Esophagus muscularis mucosa (tissue), 4 donors: Measurements from ENCODE around the gene LACTB. TPM values are rescaled to one million over a fixed set of nuclear protein-coding genes. Genes with fewer than 3 reads are reported as not detected.

Experiments used
- DNase-seq: peaks from one replicate; pipeline ENCODE4 v3.0.0-alpha.2; 2017; ENCODE audit errors: extremely low spot score
- H3K27ac ChIP-seq, 4 donors: fragments of 200-600 bp; sonication (generic); replicated peaks in 1 of 4; 1 replicate in 3 of 4; 2 replicates in 1 of 4; pipeline ENCODE4 v1.5.1; 2016 to 2019; ENCODE audit warnings: mild to moderate bottlenecking in 1 of 4
- H3K27me3 ChIP-seq, 4 donors: fragments of 200-600 bp; sonication (generic); one replicate each; pipeline versions ENCODE4 v1.5.1 to v1.6.0; 2016 to 2019
- H3K36me3 ChIP-seq, 4 donors: fragments of 200-600 bp; sonication (generic); one replicate each; pipeline ENCODE4 v1.5.1; 2016 to 2019
- H3K4me1 ChIP-seq, 4 donors: fragments of 200-600 bp; sonication (generic); one replicate each; pipeline ENCODE4 v1.5.1; 2016 to 2019
- H3K4me3 ChIP-seq, 4 donors: fragments of 200-600 bp; sonication (generic); 1 replicate in 2 of 4; 2 replicates in 2 of 4; pipeline ENCODE4 v1.5.1; 2016 to 2019; ENCODE audit warnings: mild to moderate bottlenecking in 4 of 4, moderate library complexity in 1 of 4
- H3K9me3 ChIP-seq, 4 donors: fragments of 200-600 bp; sonication (generic); 1 replicate in 3 of 4; 2 replicates in 1 of 4; pipeline ENCODE4 v1.5.1; 2016 to 2019
- CTCF ChIP-seq, 3 experiments: fragments of 200-600 bp in 2 of 3; fragments of 450-650 bp in 1 of 3; sonication (generic) in 2 of 3; IDR thresholded peaks; one replicate each; pipeline ENCODE4 v1.5.1; 2017 to 2019; ENCODE audit warnings: antibody characterized with exemption in 3 of 3, mild to moderate bottlenecking in 2 of 3, moderate library complexity in 1 of 3
- EP300 ChIP-seq: sonication (generic); formaldehyde crosslinking; IDR thresholded peaks from one replicate; pipeline ENCODE4 v1.6.1; 2017; ENCODE audit warnings: antibody characterized with exemption
- POLR2A ChIP-seq: fragments of 450-650 bp; IDR thresholded peaks from one replicate; pipeline ENCODE4 v1.6.1; 2017; ENCODE audit warnings: antibody characterized with exemption, moderate library complexity, mild to moderate bottlenecking, low read depth
- POLR2AphosphoS5 ChIP-seq, 2 donors: sonication (generic); formaldehyde crosslinking; IDR thresholded peaks; one replicate each; pipeline ENCODE4 v1.6.1; 2017; ENCODE audit warnings: antibody characterized with exemption in 2 of 2
- WGBS: methylation state at CpG from one replicate; pipeline ENCODE4 v1.1.5; 2018; 5-methylcytosine and 5-hydroxymethylcytosine counted together
- intact Hi-C: fragments of 100-400 bp; cut with DNase I; formaldehyde crosslinking; loops from one replicate; pipeline ENCODE4 v1.15.1; 2023
- total RNA-seq, 4 donors: library from RNA; depleted of rRNA; stranded (reverse); fragments of >200 nt; gene quantifications; one replicate each; pipeline versions ENCODE4 v1.1.0 to v1.2.1, GENCODE V29; 2016

Gene LACTB
- total RNA-seq, 4 donors from 2014 or later = 15.4 to 22.8 (median 18.7) TPM

DNA sequence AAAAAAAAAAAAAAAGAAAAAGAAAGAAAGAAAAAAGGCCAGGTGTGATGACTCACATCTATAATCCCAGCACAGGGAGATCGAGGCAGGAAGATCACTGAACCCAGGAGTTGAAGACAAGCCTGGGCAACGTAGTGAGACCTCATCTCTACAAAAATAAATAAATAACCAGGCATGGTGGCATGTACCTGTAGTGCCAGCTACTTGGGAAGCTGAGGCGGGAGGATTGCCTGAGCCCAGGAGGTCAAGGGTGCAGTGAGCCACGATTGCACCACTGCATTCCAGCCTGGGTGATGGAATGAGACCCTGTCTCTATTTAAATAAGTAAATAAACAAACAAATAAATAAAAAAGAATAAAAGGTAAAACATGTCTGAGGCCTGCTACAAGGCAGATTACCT lies 39.3 kb upstream of the LACTB start:
- 83% methylated on average over 4 of the region's 4 CpGs for WGBS
- no peak for DNase-seq
- Histone ChIP-seq H3K36me3 (no peaks in the 10 kb centered on the region), H3K9me3 (no peaks in the 10 kb centered on the region), H3K4me1 (peaks cover 20 to 72% (median 68%) of the 10 kb centered on the region in 4 donors), H3K27ac (peak overlapping the region in 3 of 4 donors; percentile 56 to 73 (median 65)), H3K4me3 (no peak overlapping the region), H3K27me3 (no peaks in the 10 kb centered on the region)
- no peak for TF ChIP-seq POLR2AphosphoS5 (IDR thresholded peaks at IDR 0.05)
- no peak for TF ChIP-seq POLR2A
- TF ChIP-seq EP300 = no peak
- TF ChIP-seq CTCF (IDR thresholded peaks at IDR 0.05) = no peak
- intact Hi-C loops = no loop called here

- no peak for DNase-seq
- TF ChIP-seq CTCF (IDR thresholded peaks at IDR 0.05) (no peak), POLR2AphosphoS5 (IDR thresholded peaks at IDR 0.05) (peak; percentile 18 to 63)
- intact Hi-C loops = no loop called here
These were observed 38.6 kb upstream of the LACTB start for GRCh38 chr15:63083044-63083443.

GRCh38 chr15:63083541-63083940 lies 38.1 kb upstream of the LACTB start:
- DNase-seq = no peak
- Histone ChIP-seq H3K27ac (peak overlapping the region; percentile 42 to 73 (median 60)), H3K4me1 (peaks cover 25 to 66% (median 61%) of the 10 kb centered on the region in 4 donors), H3K4me3 (no peak overlapping the region), H3K9me3 (no peaks in the 10 kb centered on the region), H3K27me3 (no peaks in the 10 kb centered on the region), H3K36me3 (no peaks in the 10 kb centered on the region)
- TF ChIP-seq POLR2AphosphoS5 (IDR thresholded peaks at IDR 0.05) (no peak), CTCF (IDR thresholded peaks at IDR 0.05) (no peak), EP300 (no peak), POLR2A (no peak)
- intact Hi-C loops = no loop called here
- WGBS = 75% methylated on average over 11 of the region's 11 CpGs

More at GRCh38 chr15:63083044-63083443, 38.6 kb upstream of the LACTB start:
- no peaks in the 10 kb centered on the region for H3K36me3 ChIP-seq
- H3K4me1 ChIP-seq = peaks cover 20 to 65% (median 61%) of the 10 kb centered on the region in 4 donors
- 52% methylated on average over 11 of the region's 12 CpGs for WGBS
- no peak overlapping the region for H3K4me3 ChIP-seq
- H3K9me3 ChIP-seq = no peaks in the 10 kb centered on the region
- H3K27ac ChIP-seq = peak overlapping the region; percentile 42 to 73 (median 60)
- no peaks in the 10 kb centered on the region for H3K27me3 ChIP-seq

GRCh38 chr15:63084806-63085205 lies 36.9 kb upstream of the LACTB start:
- Histone ChIP-seq H3K9me3 (no peaks in the 10 kb centered on the region), H3K27ac (no peak overlapping the region), H3K4me1 (peaks cover 29 to 66% (median 63%) of the 10 kb centered on the region in 4 donors), H3K27me3 (no peaks in the 10 kb centered on the region), H3K36me3 (no peaks in the 10 kb centered on the region), H3K4me3 (no peak overlapping the region)
- TF ChIP-seq EP300 = no peak
- TF ChIP-seq POLR2AphosphoS5 (IDR thresholded peaks at IDR 0.05) = no peak
- TF ChIP-seq POLR2A = no peak
- TF ChIP-seq CTCF (IDR thresholded peaks at IDR 0.05) = no peak
- 100% methylated on average over 1 of the region's 1 CpG for WGBS
- intact Hi-C loops = no loop called here
- DNase-seq = no peak

- no peak overlapping the region for H3K27ac ChIP-seq
- no peaks in the 10 kb centered on the region for H3K27me3 ChIP-seq
- H3K4me1 ChIP-seq = peaks cover 24 to 63% (median 59%) of the 10 kb centered on the region in 4 donors
- TF ChIP-seq POLR2A (no peak), EP300 (no peak), CTCF (IDR thresholded peaks at IDR 0.05) (no peak), POLR2AphosphoS5 (IDR thresholded peaks at IDR 0.05) (no peak)
- 93% methylated on average over 4 of the region's 4 CpGs for WGBS
- H3K4me3 ChIP-seq = no peak overlapping the region
- intact Hi-C loops = no loop called here
- DNase-seq = no peak
- H3K36me3 ChIP-seq = no peaks in the 10 kb centered on the region
- H3K9me3 ChIP-seq = no peaks in the 10 kb centered on the region
These were observed 36.4 kb upstream of the LACTB start for GRCh38 chr15:63085289-63085688.
